ENCODE measurements around the gene MIEF2. TPM values are rescaled to one million over a fixed set of nuclear protein-coding genes. Genes with fewer than 3 reads are reported as not detected.

MIEF2 gene
- total and polyA plus RNA-seq, 8 donors: 5.8 to 11.1 (median 9.1) TPM

DNA sequence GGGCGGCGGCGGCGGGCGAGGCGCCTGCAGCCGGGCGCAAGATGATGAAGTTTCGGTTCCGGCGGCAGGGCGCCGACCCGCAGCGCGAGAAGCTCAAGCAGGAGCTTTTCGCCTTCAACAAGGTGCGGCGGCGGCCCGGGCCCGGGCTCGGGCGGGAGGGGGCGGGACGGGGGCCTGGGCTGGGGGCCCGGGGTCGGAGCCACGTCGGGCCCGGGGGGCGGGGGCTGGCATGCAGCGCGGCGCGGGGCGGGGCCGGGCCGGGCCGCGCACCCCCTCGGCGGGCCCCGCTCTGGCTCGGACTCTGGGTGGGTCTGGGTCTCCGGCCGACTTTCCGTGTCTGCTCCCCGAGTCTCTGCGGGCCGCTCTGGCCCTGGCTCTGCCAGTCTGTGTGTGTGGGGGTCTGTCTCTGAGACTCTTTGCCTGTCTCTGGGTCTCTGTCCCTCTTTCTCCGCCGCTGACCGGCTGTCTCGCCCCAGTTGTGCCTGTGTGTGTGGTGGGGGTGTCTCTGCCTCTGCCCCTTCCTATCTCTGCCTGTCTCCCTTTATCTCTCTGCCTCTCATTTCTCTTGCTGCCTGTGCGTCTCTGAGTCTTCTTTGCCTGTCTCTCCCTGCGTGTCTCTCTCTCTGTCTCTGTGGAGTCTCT, 34.7 kb upstream of the MIEF2 start:
- 0 to 1% methylated on average over 17 to 57 of the region's 57 CpGs for WGBS, 2 donors
- no peaks in the 10 kb centered on the region for H3K4me1 ChIP-seq
- H3K27ac ChIP-seq: no peak overlapping the region
- intact Hi-C loops (cut with DNase I): no loop called here
- TF ChIP-seq, protein P1, sequence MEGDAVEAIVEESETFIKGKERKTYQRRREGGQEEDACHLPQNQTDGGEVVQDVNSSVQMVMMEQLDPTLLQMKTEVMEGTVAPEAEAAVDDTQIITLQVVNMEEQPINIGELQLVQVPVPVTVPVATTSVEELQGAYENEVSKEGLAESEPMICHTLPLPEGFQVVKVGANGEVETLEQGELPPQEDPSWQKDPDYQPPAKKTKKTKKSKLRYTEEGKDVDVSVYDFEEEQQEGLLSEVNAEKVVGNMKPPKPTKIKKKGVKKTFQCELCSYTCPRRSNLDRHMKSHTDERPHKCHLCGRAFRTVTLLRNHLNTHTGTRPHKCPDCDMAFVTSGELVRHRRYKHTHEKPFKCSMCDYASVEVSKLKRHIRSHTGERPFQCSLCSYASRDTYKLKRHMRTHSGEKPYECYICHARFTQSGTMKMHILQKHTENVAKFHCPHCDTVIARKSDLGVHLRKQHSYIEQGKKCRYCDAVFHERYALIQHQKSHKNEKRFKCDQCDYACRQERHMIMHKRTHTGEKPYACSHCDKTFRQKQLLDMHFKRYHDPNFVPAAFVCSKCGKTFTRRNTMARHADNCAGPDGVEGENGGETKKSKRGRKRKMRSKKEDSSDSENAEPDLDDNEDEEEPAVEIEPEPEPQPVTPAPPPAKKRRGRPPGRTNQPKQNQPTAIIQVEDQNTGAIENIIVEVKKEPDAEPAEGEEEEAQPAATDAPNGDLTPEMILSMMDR (IDR thresholded peaks at IDR 0.05): no peak
- peak overlapping the region; percentile 35 to 57 (median 46) for H3K4me3 ChIP-seq
- H3K9me3 ChIP-seq: no peaks in the 10 kb centered on the region
- FAIRE-seq: no peak
- no peaks in the 10 kb centered on the region for H3K36me3 ChIP-seq
- H3K27me3 ChIP-seq: no peaks in the 10 kb centered on the region
- no peak for DNase-seq
- peak in 3 of 4 donors; percentile 1 to 10 (median 7) for ATAC-seq

DNA sequence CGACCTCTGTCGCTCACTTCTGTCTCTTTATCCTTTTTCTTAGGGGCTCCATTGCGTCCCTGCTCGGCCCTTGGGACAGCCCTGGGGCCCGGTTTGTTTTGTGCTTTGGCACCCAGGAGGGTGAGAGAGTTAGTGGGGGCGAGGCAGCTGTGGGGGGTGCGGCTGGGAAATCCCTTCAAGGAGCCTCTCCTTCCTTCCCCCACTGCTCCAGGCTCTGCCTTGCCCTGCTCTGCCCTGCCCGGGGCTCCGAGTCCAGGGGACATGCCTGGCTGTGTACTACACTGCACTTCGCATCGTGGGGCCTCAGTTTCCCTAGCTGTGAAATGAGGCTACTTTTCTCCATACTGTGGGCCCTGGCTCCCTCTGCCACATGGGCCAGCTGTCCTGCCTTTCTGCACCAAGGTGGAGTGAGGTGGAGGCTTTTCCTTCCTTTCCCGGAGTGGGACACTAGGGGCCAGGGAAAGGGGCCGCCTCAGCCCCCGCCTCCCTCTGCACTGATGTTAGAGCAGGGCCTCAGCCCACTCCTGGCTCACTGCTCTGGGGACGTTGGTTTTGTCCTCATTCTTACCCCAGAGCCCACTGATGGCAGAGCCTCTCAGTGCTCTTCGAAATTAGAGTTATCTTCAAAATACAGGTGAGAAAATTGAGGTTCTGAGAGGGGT, 34.0 kb upstream of the MIEF2 start:
- no peak overlapping the region for H3K27ac ChIP-seq
- WGBS, 2 donors: 33 to 34% methylated on average over 16 of the region's 16 CpGs

DNA sequence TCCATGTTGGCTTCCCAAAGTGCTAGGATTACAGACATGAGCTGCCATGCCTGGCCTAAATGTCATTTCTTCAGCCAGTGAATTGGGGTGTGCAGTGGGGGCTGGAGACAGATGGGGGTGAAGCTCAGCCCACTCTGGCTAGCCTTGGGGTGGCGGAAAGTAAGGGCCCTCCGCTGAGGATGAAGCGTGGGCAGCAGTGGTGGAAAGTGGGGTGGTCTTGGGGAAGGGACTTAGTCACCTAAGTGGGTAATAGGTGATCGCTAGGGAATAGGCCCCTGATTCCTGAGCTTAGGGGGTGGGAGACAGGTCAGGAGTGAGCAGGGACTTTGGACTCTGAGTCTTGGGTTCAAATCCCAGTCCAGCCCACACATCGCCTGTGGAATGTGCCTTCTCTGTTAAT, 32.8 kb upstream of the MIEF2 start:
- H3K4me3 ChIP-seq: no peak overlapping the region
- ATAC-seq: no peak
- no peak for DNase-seq
- no peak overlapping the region for H3K27ac ChIP-seq
- 95 to 99% methylated on average over 5 of the region's 5 CpGs for WGBS, 2 donors
- TF ChIP-seq, protein P1 (IDR thresholded peaks at IDR 0.05): no peak
- no peak for FAIRE-seq
- H3K4me1 ChIP-seq: no peaks in the 10 kb centered on the region
- H3K36me3 ChIP-seq: no peaks in the 10 kb centered on the region
- no peaks in the 10 kb centered on the region for H3K27me3 ChIP-seq
- H3K9me3 ChIP-seq: no peaks in the 10 kb centered on the region
- intact Hi-C loops (cut with DNase I): no loop called here

More for the DNA sequence above, 34.0 kb upstream of the MIEF2 start:
- intact Hi-C loops (cut with DNase I): no loop called here
- peak overlapping the region; percentile 35 to 57 (median 46) for H3K4me3 ChIP-seq
- ATAC-seq: no peak
- FAIRE-seq: no peak
- TF ChIP-seq, protein P1 (IDR thresholded peaks at IDR 0.05): no peak
- H3K36me3 ChIP-seq: no peaks in the 10 kb centered on the region
- no peaks in the 10 kb centered on the region for H3K9me3 ChIP-seq
- no peak for DNase-seq
- no peaks in the 10 kb centered on the region for H3K27me3 ChIP-seq
- H3K4me1 ChIP-seq: no peaks in the 10 kb centered on the region

DNA sequence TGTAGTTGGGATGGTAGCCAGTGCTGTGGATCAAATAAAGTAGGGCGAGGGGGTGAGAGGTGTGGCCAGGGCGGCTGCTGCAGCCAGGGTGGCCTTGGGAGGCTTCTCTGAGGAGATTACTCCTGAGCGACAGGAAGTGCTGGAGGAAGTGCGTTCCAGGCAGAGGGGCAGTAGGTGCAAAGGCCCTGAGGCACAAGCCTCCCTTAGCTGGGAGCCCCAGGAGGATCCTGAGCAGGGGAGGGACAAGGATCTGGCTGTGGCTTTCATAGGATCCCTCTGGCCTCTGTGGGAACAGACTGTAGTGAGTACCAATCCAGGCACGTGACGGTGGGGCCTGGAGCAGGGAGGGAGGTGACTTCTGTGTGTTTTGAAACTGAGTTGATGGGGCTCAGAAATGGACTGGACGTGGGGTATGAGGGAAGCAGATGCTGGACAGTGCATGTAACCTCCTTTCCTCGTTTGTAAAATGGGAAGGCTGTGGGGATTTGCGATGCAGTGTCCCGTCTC, 32.2 kb upstream of the MIEF2 start:
- no peak for DNase-seq
- no peak for FAIRE-seq
- Histone ChIP-seq H3K4me3 (no peak overlapping the region), H3K27ac (no peak overlapping the region), H3K27me3 (no peaks in the 10 kb centered on the region), H3K4me1 (no peaks in the 10 kb centered on the region), H3K36me3 (no peaks in the 10 kb centered on the region), H3K9me3 (no peaks in the 10 kb centered on the region)
- TF ChIP-seq, protein P1 (IDR thresholded peaks at IDR 0.05): no peak
- ATAC-seq: no peak
- intact Hi-C loops (cut with DNase I): no loop called here
- WGBS, 2 donors: 79 to 88% methylated on average over 10 of the region's 10 CpGs

DNA sequence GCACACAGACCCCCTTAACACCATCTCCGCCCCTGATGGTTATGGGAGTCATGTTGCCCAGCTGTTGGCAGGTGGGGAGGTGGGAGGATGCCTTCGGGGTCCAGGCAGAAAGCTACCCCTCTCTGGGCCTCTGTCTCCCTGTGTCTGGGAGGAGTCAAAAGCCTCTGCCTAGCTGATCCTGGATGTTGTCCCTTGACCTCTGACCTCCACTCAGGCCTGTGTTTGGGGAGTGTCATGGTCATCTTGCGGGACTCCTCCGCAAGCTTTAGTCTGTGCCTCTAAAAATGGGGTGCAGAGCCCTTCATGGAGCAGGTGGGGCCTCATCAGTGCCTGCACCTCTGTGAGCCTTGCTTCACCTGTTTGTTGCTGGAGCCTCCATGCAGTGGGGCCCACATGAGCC, 31.2 kb upstream of the MIEF2 start:
- intact Hi-C loops (cut with DNase I): no loop called here
- TF ChIP-seq, protein P1 (IDR thresholded peaks at IDR 0.05): no peak
- H3K27ac ChIP-seq: no peak overlapping the region
- no peak for ATAC-seq
- no peaks in the 10 kb centered on the region for H3K9me3 ChIP-seq
- no peaks in the 10 kb centered on the region for H3K36me3 ChIP-seq
- FAIRE-seq: no peak
- DNase-seq: no peak
- H3K4me3 ChIP-seq: no peak overlapping the region
- H3K4me1 ChIP-seq: no peaks in the 10 kb centered on the region
- 81 to 87% methylated on average over 4 of the region's 4 CpGs for WGBS, 2 donors
- H3K27me3 ChIP-seq: no peaks in the 10 kb centered on the region
